ENCODE data around the gene BTBD6.

Gene BTBD6

GRCh38 chr14:105211086-105211757, 37.1 kb upstream of the BTBD6 start:
- DNase-seq (ENCODE audit: low read depth in 2 of 2), result no peak

DNA sequence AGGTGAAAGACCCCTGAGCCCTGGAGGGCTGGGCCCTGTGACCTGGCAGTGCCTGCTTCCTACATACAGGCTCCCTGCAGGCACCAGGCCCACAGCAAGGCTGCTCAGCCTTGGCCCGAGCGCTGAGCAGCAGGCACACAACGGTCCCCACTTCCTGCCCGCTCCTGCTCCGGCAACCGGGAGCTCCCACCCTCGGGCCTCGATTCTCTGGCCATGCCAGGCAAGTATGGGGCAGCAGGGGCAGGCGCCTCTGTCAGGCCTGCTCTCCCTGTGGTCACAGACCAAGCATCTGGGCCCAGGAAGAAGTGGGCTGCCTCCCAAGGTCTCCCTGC, 36.6 kb upstream of the BTBD6 start:
- DNase-seq (ENCODE audit: low read depth in 2 of 2), result no peak

GRCh38 chr14:105212541-105213300, 35.6 kb upstream of the BTBD6 start:
- DNase-seq (ENCODE audit: low read depth in 2 of 2), result no peak

DNA sequence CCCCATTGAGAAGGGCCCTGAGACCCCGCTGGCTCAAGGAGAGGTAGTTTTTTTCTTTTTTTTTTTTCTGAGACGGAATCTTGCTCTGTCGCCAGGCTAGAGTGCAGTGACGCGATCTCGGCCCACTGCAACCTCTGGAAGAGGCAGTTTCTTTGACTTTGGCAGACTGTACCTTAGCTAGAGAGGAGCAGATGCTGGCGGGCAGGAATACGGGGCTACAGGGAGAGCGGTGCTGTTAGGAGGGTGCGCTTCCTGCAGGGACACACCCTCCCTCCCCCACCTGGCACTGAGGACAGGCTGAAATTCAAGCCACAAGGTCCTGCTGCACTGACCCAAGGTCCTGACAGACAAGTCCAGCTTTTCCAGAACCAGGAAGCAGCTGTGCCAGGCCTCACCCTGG, 35.0 kb upstream of the BTBD6 start:
- DNase-seq (ENCODE audit: low read depth in 2 of 2), result no peak

DNA sequence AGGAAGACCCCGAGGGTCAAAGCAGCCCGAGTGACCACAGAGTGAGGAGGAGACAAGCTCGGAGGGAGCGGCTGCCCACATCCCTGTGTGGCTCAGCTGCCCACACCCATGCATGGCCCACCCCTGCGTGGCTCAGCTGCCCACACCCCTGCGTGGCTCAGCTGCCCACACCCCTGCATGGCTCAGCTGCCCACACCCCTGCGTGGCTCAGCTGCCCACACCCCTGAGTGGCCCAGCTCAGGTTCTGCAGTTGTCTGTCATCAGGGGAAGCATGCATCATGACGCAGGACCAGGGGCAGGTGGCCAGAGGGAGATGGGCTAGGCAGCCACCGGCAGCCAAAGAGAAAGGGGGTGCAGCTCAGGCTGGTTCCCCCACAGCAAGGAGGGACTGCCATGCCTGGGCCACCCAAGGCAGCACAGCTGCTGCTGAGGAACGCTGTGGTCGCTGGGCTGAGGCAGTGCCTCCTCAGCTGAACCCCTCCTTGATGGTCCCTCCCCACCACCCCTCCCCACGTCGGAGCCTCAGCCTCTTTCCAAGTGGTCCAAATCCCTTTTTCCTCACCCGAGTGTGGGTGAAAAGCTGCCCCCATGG, 33.9 kb upstream of the BTBD6 start:
- no peak for DNase-seq (ENCODE audit: low read depth in 2 of 2)

GRCh38 chr14:105215602-105216001, 32.7 kb upstream of the BTBD6 start:
- DNase-seq (ENCODE audit: low read depth in 2 of 2), result no peak

DNA sequence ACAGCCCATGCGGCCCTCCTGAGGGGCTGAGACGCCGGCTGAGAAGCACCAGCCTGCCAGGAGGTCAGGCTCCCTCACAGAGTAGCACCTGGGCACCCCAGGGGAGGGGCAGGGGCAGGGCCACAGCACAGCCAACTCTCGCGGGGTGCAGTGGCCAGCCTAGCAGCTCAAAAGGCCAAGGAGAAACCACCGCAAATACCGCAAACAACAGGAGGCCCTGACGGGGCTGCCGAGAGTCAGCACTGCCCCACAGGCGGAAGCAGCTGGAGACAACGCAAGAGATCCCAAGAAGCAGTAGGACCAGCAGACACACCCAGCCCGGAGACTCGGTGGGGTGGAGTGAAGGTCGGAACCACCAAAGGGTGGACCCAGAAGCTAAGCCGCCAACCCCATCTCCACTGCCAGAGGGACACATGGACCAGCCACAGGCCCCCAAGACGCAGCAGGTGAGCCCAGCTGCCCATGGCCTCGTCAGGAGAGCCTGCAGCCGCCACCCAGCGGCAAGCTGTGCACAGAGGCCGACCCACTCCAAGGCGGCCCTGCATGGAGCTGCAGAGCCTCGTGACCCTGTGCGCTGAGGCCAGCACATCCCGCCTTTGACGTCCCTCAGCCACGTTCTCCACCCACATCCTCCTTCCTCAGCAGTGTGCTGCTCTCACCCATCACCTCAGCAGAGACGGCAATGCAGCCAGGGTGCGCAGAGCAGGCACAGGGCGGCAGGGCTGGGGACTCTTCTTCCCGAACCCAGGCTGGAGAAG, 31.7 kb upstream of the BTBD6 start:
- DNase-seq (ENCODE audit: low read depth in 2 of 2), result no peak

DNA sequence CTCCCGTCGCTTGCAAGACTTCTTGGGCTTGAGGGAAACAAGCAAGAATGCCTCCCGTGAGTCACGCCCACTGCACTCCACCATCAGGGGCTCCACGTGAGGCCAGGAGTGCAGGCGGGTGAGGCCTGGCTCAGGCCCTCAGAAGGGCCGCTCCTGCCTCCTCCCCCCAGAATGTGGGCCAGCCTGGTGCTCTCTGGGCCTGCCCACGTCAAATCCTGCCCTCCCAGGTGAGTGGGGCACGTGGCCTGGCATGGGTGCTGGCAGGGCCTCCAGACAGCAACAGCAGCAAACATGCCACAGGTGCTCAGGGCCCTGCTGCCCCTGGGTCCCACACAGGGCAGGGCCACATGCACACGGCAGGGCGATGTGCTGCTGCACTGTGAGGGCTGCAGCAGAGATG, 30.6 kb upstream of the BTBD6 start:
- no peak for DNase-seq (ENCODE audit: low read depth in 2 of 2)

- no peak for DNase-seq (ENCODE audit: low read depth in 2 of 2)
Measured at GRCh38 chr14:105218611-105219010, 29.7 kb upstream of the BTBD6 start.

DNA sequence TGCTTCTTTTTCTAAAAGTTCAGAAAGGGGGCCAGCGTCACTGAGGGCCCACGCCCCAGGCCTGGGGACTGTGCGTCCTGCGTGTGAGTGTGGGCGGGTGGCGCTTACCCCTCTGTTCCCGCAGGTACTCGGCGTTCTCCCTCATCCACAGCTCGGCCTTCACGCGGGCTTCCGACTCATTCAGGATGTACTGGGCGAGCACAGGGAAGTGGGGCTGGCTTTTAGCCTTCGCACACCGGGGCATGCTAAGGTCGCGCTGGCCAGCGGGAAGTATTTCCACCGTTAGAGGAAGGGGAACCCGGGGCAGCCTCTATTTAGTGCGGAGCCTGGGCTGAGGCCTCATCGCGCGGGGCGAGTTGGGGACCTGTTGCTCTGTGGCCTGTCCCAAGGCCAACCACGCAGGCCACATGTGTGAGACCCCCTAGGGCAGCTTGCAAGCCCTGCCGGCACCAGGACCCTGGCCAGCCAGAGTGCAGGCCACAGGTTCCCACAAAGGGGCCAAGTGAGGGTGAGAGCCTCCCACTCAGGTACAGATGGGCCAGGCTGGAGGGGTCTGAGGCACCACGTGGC, 29.2 kb upstream of the BTBD6 start:
- no peak for DNase-seq (ENCODE audit: low read depth in 2 of 2)

DNA sequence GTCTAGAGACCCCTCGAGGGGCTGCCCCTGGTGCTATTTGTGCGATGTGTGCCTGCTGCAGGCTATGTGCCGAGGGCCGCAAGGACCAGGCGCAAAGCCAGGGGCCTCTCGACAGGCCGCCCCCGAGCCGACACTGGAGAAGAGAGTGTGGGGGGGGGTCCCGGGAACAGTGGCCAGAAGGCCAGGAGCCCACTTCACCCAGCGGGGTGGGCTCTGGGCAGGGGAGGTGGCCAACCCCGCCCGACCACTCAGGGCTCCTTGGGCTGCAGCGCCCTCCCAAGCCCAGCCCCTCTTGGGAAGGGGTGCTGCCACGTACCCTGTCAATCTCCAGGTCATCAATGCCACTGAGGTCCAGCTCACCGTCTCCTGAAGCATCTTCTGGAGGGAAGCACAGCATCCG, 28.6 kb upstream of the BTBD6 start:
- no peak for DNase-seq (ENCODE audit: low read depth in 2 of 2)

GRCh38 chr14:105220699-105221597, 27.4 kb upstream of the BTBD6 start:
- DNase-seq (ENCODE audit: low read depth in 2 of 2), result no peak

DNA sequence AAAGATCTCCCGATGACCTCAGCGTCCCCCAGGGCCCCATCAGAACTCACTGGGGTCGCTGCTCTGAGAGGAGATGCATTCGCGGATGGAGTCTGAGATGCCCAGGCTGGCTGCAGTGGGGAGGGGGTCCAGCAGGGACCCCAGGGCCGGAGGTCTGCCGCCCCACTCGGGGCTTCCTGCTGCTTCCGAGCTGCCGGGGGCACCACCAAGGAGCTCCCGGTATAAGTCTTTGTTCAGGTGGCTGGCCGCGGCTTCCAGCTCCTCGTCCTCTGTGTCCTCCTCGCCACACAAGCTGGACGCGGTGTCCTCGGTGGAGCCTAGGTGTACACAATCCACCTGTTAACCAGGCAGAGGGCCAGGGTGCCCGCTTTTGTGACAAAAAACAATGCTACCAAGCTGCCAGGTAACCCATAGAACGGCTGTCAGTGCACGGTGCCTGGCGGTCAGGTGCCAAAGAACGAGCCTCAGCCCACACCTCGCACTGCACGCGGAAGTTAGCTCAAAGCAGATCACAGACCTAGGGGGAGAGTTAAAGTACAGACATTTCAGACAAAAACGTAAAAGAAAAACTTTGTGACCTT, 26.6 kb upstream of the BTBD6 start:
- no peak for DNase-seq (ENCODE audit: low read depth in 2 of 2)

DNA sequence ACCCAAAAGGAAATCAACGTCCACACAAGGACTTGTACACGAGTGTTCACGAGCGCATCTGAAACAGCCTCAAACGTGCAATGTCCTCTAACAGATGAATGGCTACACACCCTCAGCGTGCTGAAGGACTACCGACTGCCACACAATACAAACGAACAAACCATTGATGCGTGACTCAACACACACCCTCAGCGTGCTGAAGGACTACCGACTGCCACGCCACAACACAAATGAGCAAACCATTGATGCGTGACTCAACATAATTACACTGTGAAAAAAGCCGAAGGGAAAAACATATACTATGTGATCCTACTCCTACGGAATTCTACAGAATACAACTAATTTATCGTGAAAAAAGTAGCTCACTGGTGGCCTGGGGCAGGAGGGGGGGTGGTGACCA, 25.1 kb upstream of the BTBD6 start:
- no peak for DNase-seq (ENCODE audit: low read depth in 2 of 2)

- DNase-seq (ENCODE audit: low read depth in 2 of 2), result no peak
Measured at GRCh38 chr14:105223770-105224544, 24.4 kb upstream of the BTBD6 start.

DNA sequence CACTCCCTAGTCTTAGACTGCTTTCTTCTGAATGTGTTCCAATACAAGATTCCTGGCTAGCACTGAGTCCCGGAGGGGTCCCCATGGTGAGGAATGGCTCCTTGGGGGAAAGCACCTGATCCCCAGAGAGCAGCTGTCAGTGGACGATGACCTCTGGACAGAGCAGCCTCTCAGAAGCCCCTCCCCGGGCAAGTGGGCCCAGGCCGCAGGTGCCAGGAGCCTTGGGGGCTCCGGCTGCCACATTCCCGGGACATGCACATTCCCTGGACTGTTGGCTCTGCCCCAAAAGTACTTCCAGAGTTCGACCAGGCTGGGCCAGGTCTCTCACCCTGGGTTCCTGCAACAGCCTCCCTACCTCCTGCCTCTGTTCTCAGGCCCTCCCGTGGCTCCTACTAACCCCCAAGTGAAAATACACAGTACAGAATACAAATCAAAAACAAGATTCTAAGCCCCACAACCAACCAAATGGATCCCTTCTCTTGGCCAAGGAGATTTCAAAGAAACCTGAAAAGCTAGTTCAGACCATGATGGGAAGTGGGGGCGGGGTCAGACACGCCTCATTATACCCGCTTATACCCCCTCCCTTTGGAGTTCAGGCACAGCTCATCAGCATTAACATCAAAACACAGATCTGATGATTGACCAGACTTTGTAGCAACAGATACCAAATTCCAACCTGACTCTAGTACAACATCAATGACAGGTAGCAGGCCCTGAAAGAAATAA, 23.3 kb upstream of the BTBD6 start:
- no peak for DNase-seq (ENCODE audit: low read depth in 2 of 2)

DNA sequence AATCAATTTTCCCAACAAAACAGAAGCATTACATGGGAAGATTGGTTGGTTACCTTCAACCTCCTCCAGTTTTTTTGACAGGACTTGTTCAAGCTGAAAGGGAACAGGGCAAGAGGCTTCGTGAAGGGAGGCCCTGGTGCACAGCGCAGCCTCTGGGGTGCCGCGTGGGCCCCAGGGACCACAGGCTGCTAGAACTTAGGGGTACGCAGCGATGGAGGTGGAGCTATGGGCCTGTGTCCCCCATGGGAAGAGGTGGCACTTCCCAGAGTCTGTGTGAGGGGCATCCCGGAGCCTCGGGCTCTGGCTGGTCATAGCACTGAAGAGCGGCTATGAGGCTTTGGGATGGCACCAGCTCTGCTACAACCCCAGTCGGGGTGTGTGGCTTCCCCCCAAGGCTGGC, 22.1 kb upstream of the BTBD6 start:
- no peak for DNase-seq (ENCODE audit: low read depth in 2 of 2)

- no peak for DNase-seq (ENCODE audit: low read depth in 2 of 2)
Measured at GRCh38 chr14:105227346-105227745, 21.0 kb upstream of the BTBD6 start.

GRCh38 chr14:105228562-105228961, 19.8 kb upstream of the BTBD6 start:
- no peak for DNase-seq (ENCODE audit: low read depth in 2 of 2)
